ENCODE measurements around the gene ADM2. TPM values are rescaled to one million over a fixed set of nuclear protein-coding genes. Genes with fewer than 3 reads are reported as not detected.

ADM2 gene
- total RNA-seq, 1 donor = 9.4 TPM

DNA sequence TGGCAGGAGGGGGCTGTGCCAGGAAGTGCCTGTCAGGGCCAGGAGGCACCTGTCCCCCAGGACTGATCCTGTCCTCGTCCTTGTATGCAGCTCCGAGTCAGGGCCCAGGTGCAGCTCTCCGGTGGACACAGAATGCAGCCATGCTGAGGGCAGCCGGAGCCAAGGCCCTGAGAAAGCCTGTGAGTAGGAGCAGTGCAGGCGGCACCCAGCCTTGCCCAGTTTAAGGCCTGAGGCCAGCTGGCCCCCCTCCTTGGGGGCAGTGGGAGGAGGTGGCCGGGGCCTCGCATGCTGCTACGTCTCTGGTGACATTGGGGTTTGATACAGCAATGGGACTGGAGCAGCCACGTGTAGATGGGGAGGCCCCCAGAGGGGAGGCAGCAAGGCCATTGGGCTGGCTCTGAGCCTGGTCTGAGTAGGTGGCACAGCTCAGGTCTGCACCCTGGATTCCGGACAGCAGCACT, 41.4 kb upstream of the ADM2 start:
- Histone ChIP-seq H3K4me3 (ENCODE audit: insufficient read depth, low read length) (no peak overlapping the region), H3K27me3 (ENCODE audit: insufficient read depth, low read length) (no peaks in the 10 kb centered on the region), H3K9me3 (ENCODE audit: low read depth, low read length) (no peaks in the 10 kb centered on the region), H4K20me1 (ENCODE audit: insufficient read depth, low read length) (peaks cover 10% of the 10 kb centered on the region), H3K4me1 (ENCODE audit: insufficient read depth, low read length) (peaks cover 7% of the 10 kb centered on the region), H3K36me3 (ENCODE audit: insufficient read depth, low read length) (peaks cover 25% of the 10 kb centered on the region), H2AFZ (ENCODE audit: low read length) (no peak overlapping the region), H3K4me2 (ENCODE audit: insufficient read depth, low read length) (no peak overlapping the region), H3K79me2 (ENCODE audit: insufficient read depth, low read length) (no peaks in the 10 kb centered on the region), H3K27ac (ENCODE audit: low read depth, low read length) (no peak overlapping the region)
- no peak for DNase-seq (ENCODE audit: insufficient read length, low spot score, missing footprints)
- TF ChIP-seq, protein P1, sequence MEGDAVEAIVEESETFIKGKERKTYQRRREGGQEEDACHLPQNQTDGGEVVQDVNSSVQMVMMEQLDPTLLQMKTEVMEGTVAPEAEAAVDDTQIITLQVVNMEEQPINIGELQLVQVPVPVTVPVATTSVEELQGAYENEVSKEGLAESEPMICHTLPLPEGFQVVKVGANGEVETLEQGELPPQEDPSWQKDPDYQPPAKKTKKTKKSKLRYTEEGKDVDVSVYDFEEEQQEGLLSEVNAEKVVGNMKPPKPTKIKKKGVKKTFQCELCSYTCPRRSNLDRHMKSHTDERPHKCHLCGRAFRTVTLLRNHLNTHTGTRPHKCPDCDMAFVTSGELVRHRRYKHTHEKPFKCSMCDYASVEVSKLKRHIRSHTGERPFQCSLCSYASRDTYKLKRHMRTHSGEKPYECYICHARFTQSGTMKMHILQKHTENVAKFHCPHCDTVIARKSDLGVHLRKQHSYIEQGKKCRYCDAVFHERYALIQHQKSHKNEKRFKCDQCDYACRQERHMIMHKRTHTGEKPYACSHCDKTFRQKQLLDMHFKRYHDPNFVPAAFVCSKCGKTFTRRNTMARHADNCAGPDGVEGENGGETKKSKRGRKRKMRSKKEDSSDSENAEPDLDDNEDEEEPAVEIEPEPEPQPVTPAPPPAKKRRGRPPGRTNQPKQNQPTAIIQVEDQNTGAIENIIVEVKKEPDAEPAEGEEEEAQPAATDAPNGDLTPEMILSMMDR (IDR thresholded peaks at IDR 0.05; ENCODE audit: extremely low read depth, low read depth, low read length) = no peak

DNA sequence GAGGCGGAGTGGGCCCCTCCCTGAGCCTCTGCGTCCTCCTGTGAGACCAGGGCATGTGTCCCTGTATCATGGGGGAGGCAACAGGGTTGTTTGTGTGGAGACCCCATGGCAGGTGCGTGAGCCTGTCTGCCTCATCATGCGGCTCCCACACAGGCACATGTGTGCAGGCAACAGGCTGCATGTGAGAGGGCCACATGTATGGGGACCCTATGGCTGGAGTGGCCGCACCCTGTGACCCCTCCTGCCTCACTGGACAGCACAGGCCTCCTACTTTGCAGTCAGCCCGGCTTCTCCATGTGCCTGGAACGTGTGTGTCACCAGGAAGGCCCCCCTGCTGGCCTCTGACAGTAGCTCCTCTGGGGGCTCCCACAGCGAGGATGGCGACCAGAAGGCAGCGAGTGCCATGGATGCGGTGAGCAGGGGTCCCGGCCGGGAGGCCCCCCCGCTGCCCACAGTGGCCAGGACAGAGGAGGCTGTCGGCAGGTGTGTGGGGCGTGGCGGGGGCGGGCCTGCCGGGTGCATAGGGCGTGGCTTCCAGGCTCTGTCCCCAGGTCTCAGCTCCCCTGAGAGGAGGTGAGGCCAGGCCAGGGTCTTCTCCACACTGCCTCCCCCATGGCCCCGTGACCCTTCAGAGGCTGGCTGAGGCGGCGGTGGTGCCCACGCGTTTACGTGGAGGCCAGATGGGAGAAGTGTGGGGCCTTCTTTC, 40.6 kb upstream of the ADM2 start:
- no peak overlapping the region for H3K27ac ChIP-seq (ENCODE audit: low read depth, low read length)
- no peak overlapping the region for H3K4me3 ChIP-seq (ENCODE audit: insufficient read depth, low read length)
- H2AFZ ChIP-seq (ENCODE audit: low read length) = no peak overlapping the region
- TF ChIP-seq, protein P1 (IDR thresholded peaks at IDR 0.05; ENCODE audit: extremely low read depth, low read depth, low read length) = no peak
- no peaks in the 10 kb centered on the region for H3K27me3 ChIP-seq (ENCODE audit: insufficient read depth, low read length)
- no peak overlapping the region for H3K4me2 ChIP-seq (ENCODE audit: insufficient read depth, low read length)
- peaks cover 9% of the 10 kb centered on the region for H3K4me1 ChIP-seq (ENCODE audit: insufficient read depth, low read length)
- H3K9me3 ChIP-seq (ENCODE audit: low read depth, low read length) = no peaks in the 10 kb centered on the region
- H4K20me1 ChIP-seq (ENCODE audit: insufficient read depth, low read length) = peaks cover 10% of the 10 kb centered on the region
- no peaks in the 10 kb centered on the region for H3K79me2 ChIP-seq (ENCODE audit: insufficient read depth, low read length)
- peaks cover 27% of the 10 kb centered on the region for H3K36me3 ChIP-seq (ENCODE audit: insufficient read depth, low read length)
- DNase-seq (ENCODE audit: insufficient read length, low spot score, missing footprints) = no peak

DNA sequence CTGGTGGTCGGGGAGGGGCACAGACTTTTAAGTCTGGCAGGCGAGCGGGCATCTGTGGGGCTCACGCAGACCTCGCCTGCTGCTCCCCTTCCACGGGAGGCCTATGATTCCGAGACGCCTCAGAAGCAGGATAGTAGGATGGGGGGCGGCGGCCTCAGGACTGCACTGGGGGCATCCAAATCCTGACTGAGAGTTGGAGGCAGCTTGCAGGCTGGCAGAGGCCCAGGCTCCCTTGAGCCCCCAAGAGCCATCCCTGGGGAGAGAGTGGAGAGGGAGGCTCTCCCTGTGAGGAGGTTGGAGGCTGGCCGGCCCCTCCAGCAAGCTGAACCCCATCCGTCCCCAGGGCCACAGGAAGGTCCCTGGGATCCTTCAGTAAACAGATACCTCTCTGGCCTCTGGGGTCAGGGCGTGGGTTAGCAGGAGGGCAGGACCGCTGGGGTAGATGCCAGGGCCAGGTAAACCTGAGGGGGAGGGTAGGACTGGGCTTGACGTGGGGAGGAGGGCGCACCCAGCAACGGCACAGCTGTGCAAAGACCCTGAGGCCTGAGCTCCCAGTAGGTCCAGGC, 39.8 kb upstream of the ADM2 start:
- Histone ChIP-seq H3K4me1 (ENCODE audit: insufficient read depth, low read length) (peaks cover 9% of the 10 kb centered on the region), H3K79me2 (ENCODE audit: insufficient read depth, low read length) (no peaks in the 10 kb centered on the region), H3K4me3 (ENCODE audit: insufficient read depth, low read length) (no peak overlapping the region), H2AFZ (ENCODE audit: low read length) (no peak overlapping the region), H3K9me3 (ENCODE audit: low read depth, low read length) (no peaks in the 10 kb centered on the region), H3K36me3 (ENCODE audit: insufficient read depth, low read length) (peaks cover 33% of the 10 kb centered on the region), H3K27ac (ENCODE audit: low read depth, low read length) (no peak overlapping the region), H3K4me2 (ENCODE audit: insufficient read depth, low read length) (no peak overlapping the region), H3K27me3 (ENCODE audit: insufficient read depth, low read length) (no peaks in the 10 kb centered on the region), H4K20me1 (ENCODE audit: insufficient read depth, low read length) (peaks cover 14% of the 10 kb centered on the region)
- no peak for DNase-seq (ENCODE audit: insufficient read length, low spot score, missing footprints)
- TF ChIP-seq, protein P1 (IDR thresholded peaks at IDR 0.05; ENCODE audit: extremely low read depth, low read depth, low read length) = no peak

DNA sequence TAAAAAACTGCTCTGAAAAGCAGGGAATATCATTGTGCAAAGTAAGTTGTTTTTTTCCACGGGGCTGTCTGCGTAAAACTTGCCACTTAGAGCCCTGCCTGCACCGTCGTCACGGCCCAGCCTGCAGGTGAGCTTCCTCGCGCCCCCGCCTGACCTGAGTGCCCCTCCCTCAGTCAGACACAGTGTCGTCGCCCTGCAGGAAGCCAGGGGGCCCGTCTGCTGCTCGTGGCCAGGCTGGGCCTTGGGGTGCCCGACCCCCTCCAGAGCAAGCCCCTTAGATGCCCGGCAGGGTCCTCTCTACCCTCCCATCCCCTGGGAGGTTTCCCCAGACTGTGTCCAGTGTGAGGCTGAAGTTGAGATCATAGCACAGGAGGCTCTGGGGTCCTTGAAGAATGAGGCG, 38.1 kb upstream of the ADM2 start:
- Histone ChIP-seq H4K20me1 (ENCODE audit: insufficient read depth, low read length) (peaks cover 14% of the 10 kb centered on the region), H3K4me1 (ENCODE audit: insufficient read depth, low read length) (peaks cover 9% of the 10 kb centered on the region)
- TF ChIP-seq, protein P1 (IDR thresholded peaks at IDR 0.05; ENCODE audit: extremely low read depth, low read depth, low read length) = no peak

More for the DNA sequence above, 38.1 kb upstream of the ADM2 start:
- no peaks in the 10 kb centered on the region for H3K27me3 ChIP-seq (ENCODE audit: insufficient read depth, low read length)
- no peaks in the 10 kb centered on the region for H3K79me2 ChIP-seq (ENCODE audit: insufficient read depth, low read length)
- DNase-seq (ENCODE audit: insufficient read length, low spot score, missing footprints) = no peak
- no peak overlapping the region for H2AFZ ChIP-seq (ENCODE audit: low read length)
- no peak overlapping the region for H3K27ac ChIP-seq (ENCODE audit: low read depth, low read length)
- no peaks in the 10 kb centered on the region for H3K9me3 ChIP-seq (ENCODE audit: low read depth, low read length)
- H3K4me2 ChIP-seq (ENCODE audit: insufficient read depth, low read length) = no peak overlapping the region
- no peak overlapping the region for H3K4me3 ChIP-seq (ENCODE audit: insufficient read depth, low read length)
- peaks cover 40% of the 10 kb centered on the region for H3K36me3 ChIP-seq (ENCODE audit: insufficient read depth, low read length)
